OCI-LY3 (cell line): ENCODE measurements around the gene PRDM11.

Experiments
- CTCF ChIP-seq: fragments of 200-600, 300-600 bp; sonication (generic); IDR thresholded peaks from 2 replicates; pipeline ENCODE4 v1.5.1; 2014; ENCODE audit warnings: antibody characterized with exemption, low read length, low read depth
- EZH2phosphoT487 ChIP-seq: fragments of 200-600 bp; shearing (Covaris generic); IDR thresholded peaks from 2 replicates; pipeline ENCODE4 v1.6.1; 2018; ENCODE audit warnings: antibody characterized with exemption, mixed run types, low read depth

- TF ChIP-seq CTCF: no peak
- no peak for TF ChIP-seq EZH2phosphoT487
Measured at GRCh38 chr11:45209000-45209879, 62.8 kb downstream of the PRDM11 start.
